ENCODE measurements around the gene GPC3. TPM values are rescaled to one million over a fixed set of nuclear protein-coding genes. Genes with fewer than 3 reads are reported as not detected.

GPC3 gene
- total RNA-seq, 1 experiment from 2014 or later = 0.98 TPM

- TF ChIP-seq YY1 (IDR thresholded peaks at IDR 0.05; ENCODE audit: extremely low read depth, insufficient replicate concordance, low read depth, low read length) = no peak
- TF ChIP-seq, protein P1, sequence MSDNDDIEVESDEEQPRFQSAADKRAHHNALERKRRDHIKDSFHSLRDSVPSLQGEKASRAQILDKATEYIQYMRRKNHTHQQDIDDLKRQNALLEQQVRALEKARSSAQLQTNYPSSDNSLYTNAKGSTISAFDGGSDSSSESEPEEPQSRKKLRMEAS (IDR thresholded peaks at IDR 0.05) = no peak
Observed at GRCh38 chrX:133939655-133940302, 45.6 kb downstream of the GPC3 start (continued).

GRCh38 chrX:133938530-133938929, 46.9 kb downstream of the GPC3 start:
- TF ChIP-seq ZFX (IDR thresholded peaks at IDR 0.05) (no peak), ZNF274 (IDR thresholded peaks at IDR 0.05; ENCODE audit: low read depth, low read length) (no peak), CTCF (IDR thresholded peaks at IDR 0.05 in 2 of 3, conservative IDR thresholded peaks at IDR 0.05 in 1 of 3; ENCODE audit: borderline replicate concordance in 1 of 3, insufficient read depth in 1 of 3, low read depth in 2 of 3, low read length in 2 of 3) (no peak), EZH2phosphoT487 (IDR thresholded peaks at IDR 0.05; ENCODE audit: borderline replicate concordance) (no peak), JUND (IDR thresholded peaks at IDR 0.05) (no peak), ATF3 (IDR thresholded peaks at IDR 0.05) (no peak), POLR2AphosphoS5 (IDR thresholded peaks at IDR 0.05; ENCODE audit: low read depth, low read length) (no peak), RAD21 (IDR thresholded peaks at IDR 0.05; ENCODE audit: low read depth) (no peak), SRF (IDR thresholded peaks at IDR 0.05; ENCODE audit: low read depth) (no peak), YY1 (IDR thresholded peaks at IDR 0.05; ENCODE audit: extremely low read depth, insufficient replicate concordance, low read depth, low read length) (no peak), FOSL1 (IDR thresholded peaks at IDR 0.05; ENCODE audit: low read depth) (no peak)
- no TSS peak for BruUV-seq (replicated peaks)

More at GRCh38 chrX:133938530-133938929, 46.9 kb downstream of the GPC3 start:
- no peaks in the 10 kb centered on the region for H3K79me2 ChIP-seq (ENCODE audit: insufficient read depth, low read length)
- no peak overlapping the region for H2AFZ ChIP-seq (ENCODE audit: low read depth, low read length, poor library complexity, severe bottlenecking)
- ChIA-PET POLR2A (no interaction called here), RAD21 (ENCODE audit: low non-redundant PET in 1 of 2, low total read pairs in 2 of 2, uncharacterized antibody in 2 of 2, unreplicated experiment in 2 of 2) (no interaction called here), CTCF (no interaction called here)
- no peak overlapping the region for H3K4me3 ChIP-seq (replicated peaks in 1 of 2; ENCODE audit: low read depth in 1 of 2, low read length in 2 of 2)
- H3K36me3 ChIP-seq (ENCODE audit: control insufficient read depth in 1 of 2, insufficient read depth in 2 of 2, low read length in 2 of 2) = no peaks in the 10 kb centered on the region
- DNase-seq (ENCODE audit: low read depth, low spot score) (no peak), ATAC-seq (no peak)
- H4K20me1 ChIP-seq (ENCODE audit: insufficient read depth) = no peaks in the 10 kb centered on the region
- H3K4me1 ChIP-seq (ENCODE audit: control insufficient read depth in 1 of 2, insufficient read depth in 2 of 2, low read length in 2 of 2) = no peaks in the 10 kb centered on the region
- no peak overlapping the region for H3K9ac ChIP-seq (ENCODE audit: low read length)
- no peak overlapping the region for H3K4me2 ChIP-seq (ENCODE audit: low read length)
- H3K27ac ChIP-seq (ENCODE audit: low read depth, low read length) = no peak overlapping the region
- intact Hi-C loops (cut with micrococcal nuclease) = no loop called here
- H3K9me2 ChIP-seq (ENCODE audit: insufficient read depth) = no peaks in the 10 kb centered on the region
- H3K27me3 ChIP-seq (ENCODE audit: insufficient read depth, low read length) = no peaks in the 10 kb centered on the region
- no peaks in the 10 kb centered on the region for H3K9me3 ChIP-seq (ENCODE audit: control insufficient read depth in 1 of 2, insufficient read depth in 1 of 2, low read depth in 1 of 2, low read length in 2 of 2)
